RWPE1 (cell line): Measurements from ENCODE around the gene RSRC2.

Source experiments
- CTCF ChIA-PET: fragments of 350-600 bp; sonication (Branson Sonifier 250); formaldehyde crosslinking; extraction: SDS; loops from one replicate; lab custom pipeline; 2021; lab: Yijun Ruan, JAX
- POLR2A ChIA-PET: fragments of 400-600 bp; formaldehyde crosslinking; extraction: SDS; loops from one replicate; lab custom pipeline; 2020; ENCODE audit warnings: antibody characterized with exemption; ENCODE audit not compliant: low non-redundant PET; lab: Yijun Ruan, JAX
- DNase-seq: peaks from one replicate; pipeline ENCODE4 v3.0.0; 2012; ENCODE audit warnings: low spot score
- H3K27ac ChIP-seq: fragments of 450-650 bp; 2 replicates; pipeline ENCODE4 v1.5.1; 2017
- TF ChIP-seq, protein P1 (sequence below): fragments of 450-650 bp; conservative IDR thresholded peaks from 2 replicates; pipeline ENCODE4 v1.5.1; 2017; ENCODE audit warnings: low read depth, mild to moderate bottlenecking

RSRC2 gene

DNA sequence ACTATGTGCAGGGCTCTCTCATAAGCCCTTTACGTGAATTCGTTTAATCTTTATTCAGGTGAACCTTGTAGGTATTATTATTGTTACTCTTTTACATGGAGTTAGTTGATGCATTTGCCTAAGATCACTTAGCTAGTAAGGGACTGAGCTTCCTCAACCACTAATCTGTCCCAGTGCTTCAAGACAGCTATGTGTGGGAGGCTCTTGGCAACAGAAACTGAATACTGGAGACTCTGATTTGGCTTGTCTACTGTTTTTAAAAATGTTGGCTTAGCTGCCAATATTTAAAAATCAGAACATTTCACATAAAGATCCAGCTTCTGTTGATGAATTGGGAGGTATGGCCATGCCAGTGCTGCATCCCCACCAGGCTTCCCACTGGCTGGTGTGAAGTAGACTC is 7.1 kb upstream of the RSRC2 start:
- ChIA-PET POLR2A (no interaction called here), CTCF (no interaction called here)
- no peak overlapping the region for H3K27ac ChIP-seq
- DNase-seq = no peak
- TF ChIP-seq, protein P1, sequence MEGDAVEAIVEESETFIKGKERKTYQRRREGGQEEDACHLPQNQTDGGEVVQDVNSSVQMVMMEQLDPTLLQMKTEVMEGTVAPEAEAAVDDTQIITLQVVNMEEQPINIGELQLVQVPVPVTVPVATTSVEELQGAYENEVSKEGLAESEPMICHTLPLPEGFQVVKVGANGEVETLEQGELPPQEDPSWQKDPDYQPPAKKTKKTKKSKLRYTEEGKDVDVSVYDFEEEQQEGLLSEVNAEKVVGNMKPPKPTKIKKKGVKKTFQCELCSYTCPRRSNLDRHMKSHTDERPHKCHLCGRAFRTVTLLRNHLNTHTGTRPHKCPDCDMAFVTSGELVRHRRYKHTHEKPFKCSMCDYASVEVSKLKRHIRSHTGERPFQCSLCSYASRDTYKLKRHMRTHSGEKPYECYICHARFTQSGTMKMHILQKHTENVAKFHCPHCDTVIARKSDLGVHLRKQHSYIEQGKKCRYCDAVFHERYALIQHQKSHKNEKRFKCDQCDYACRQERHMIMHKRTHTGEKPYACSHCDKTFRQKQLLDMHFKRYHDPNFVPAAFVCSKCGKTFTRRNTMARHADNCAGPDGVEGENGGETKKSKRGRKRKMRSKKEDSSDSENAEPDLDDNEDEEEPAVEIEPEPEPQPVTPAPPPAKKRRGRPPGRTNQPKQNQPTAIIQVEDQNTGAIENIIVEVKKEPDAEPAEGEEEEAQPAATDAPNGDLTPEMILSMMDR = no peak

- CTCF ChIA-PET = no interaction called here
- POLR2A ChIA-PET = no interaction called here
- TF ChIP-seq, protein P1 = no peak
- H3K27ac ChIP-seq = no peak overlapping the region
- DNase-seq = no peak
Measured at GRCh38 chr12:122528992-122529391, 2.3 kb upstream of the RSRC2 start.

DNA sequence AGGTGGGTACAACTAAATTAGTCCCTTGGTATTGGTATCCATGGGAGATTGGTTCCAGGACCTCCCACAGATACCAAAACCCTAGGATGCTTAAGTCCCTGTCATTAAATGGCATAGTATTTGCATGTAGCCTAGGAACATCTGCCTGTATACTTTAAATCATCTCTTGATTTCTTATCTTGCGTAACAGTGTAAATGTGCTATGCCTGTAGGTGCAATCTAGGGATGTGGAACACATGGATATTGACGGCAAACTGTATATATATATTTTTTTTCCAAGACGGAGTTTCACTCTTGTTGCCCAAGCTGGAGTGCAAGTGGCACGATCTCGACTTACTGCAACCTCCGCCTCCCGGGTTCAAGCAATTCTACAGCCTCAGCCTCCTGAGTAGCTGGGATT is 1.8 kb upstream of the RSRC2 start:
- ChIA-PET POLR2A (no interaction called here), CTCF (no interaction called here)
- DNase-seq = no peak
- TF ChIP-seq, protein P1 = no peak
- H3K27ac ChIP-seq = no peak overlapping the region

GRCh38 chr12:122527478-122527944 is 775 bp upstream of the RSRC2 start:
- peak; percentile 39 for DNase-seq
- TF ChIP-seq, protein P1 = no peak
- peak overlapping the region; percentile 90 for H3K27ac ChIP-seq
- CTCF ChIA-PET = no interaction called here
- POLR2A ChIA-PET = interaction anchor here (0.6 to 1.0 kb wide), 2 partner anchors 20 to 27 kb away, joined by 3 to 4 read pairs; partner anchors contain the start of gene ZCCHC8

DNA sequence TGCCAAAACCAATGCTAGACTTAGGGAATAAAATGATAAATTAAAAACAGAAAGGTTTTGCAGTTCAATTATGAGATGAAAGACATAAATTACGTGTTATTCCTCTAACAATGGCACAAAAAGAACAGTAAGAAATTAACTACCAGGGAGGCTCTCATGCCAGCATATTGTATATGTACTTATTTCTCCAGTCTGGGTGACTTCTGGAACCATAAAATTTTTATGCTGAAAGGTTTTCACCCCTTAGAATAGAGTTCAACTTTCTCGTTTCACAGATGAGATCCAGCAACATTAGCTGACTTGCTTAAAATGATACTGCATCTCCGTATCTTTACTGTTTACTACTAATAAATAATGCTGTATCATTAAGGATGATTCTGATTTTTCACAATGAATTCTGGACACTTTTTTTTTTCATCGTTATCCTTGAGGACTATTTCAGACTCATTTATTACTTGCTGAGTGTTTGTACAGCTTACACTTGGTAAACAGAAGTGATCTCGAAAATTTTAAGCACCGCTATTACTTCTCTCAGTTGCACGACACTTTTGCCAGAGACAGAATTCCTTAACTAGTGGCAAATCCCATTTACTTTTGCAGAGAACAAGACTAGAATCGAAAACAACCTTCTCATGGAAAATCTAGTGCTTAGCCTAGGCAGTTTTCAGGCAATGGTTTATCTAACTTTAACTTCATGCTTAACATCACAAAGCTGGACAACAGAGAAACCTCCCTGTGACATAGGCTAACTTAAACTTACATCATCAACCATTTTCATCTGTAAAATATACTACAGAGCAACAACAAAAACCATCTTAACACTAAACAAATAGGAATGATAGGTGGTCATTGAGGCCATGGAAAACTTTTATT is 2.7 kb downstream of the RSRC2 start:
- TF ChIP-seq, protein P1 = no peak
- CTCF ChIA-PET = no interaction called here
- DNase-seq = no peak
- POLR2A ChIA-PET = no interaction called here
- H3K27ac ChIP-seq = no peak overlapping the region

DNA sequence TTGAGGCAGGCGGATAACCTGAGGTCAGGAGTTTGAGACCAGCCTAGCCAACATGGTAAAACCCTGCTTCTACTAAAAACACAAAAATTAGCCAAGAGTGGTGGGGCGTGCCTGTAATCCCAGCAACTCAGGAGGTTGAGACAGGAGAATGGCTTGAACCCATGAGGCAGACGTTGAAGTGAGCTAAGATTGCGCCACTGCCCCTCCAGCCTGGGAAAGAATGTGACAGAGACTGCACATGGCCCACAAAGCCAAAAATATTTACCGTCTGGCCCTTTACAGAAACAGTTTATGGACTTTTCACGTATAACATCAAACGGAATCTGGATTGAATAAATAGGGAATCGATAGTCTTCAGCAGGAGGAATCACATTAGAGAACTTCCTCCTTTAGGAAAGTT is 3.5 kb downstream of the RSRC2 start:
- peak overlapping the region; percentile 43; the same call in 1 of the 2 replicates for H3K27ac ChIP-seq
- ChIA-PET POLR2A (no interaction called here), CTCF (no interaction called here)
- TF ChIP-seq, protein P1 = no peak
- no peak for DNase-seq
